Endothelial cell (in vitro differentiated cells): ENCODE results near the gene TRIM69. TPM values are rescaled to one million over a fixed set of nuclear protein-coding genes. Genes with fewer than 3 reads are reported as not detected.
A peak's percentile ranks its signal among the peaks of the same experiment; 100 is the strongest.

Experiments
- DNase-seq: peaks from one replicate; pipeline ENCODE4 v3.0.0; 2021; ENCODE audit warnings: low spot score
- H3K27ac Mint-ChIP-seq: one replicate; pipeline ENCODE4 v1.8.0; 2021; ENCODE audit warnings: mixed read lengths, inconsistent platforms; ENCODE audit not compliant: unreplicated experiment
- H3K27me3 Mint-ChIP-seq: one replicate; pipeline ENCODE4 v1.8.0; 2021; ENCODE audit warnings: mild to moderate bottlenecking, moderate library complexity, mixed read lengths, inconsistent platforms; ENCODE audit not compliant: unreplicated experiment
- H3K36me3 Mint-ChIP-seq: one replicate; pipeline ENCODE4 v1.8.0; 2021; ENCODE audit warnings: mild to moderate bottlenecking, low read depth, mixed read lengths, inconsistent platforms; ENCODE audit not compliant: unreplicated experiment
- H3K4me1 Mint-ChIP-seq: one replicate; pipeline ENCODE4 v1.8.0; 2021; ENCODE audit warnings: mild to moderate bottlenecking, mixed read lengths, inconsistent platforms; ENCODE audit not compliant: unreplicated experiment
- H3K4me3 Mint-ChIP-seq: one replicate; pipeline ENCODE4 v1.8.0; 2021; ENCODE audit warnings: mild to moderate bottlenecking, mixed read lengths, inconsistent platforms; ENCODE audit not compliant: unreplicated experiment
- H3K9me3 Mint-ChIP-seq: one replicate; pipeline ENCODE4 v1.8.0; 2021; ENCODE audit warnings: mixed read lengths, inconsistent platforms; ENCODE audit not compliant: unreplicated experiment
- total RNA-seq: library from RNA; stranded (reverse); fragmentation: NEBNext Ultra II Directional; extraction: Animal tissue kit (Norgen Biotek cat#: 25700); gene quantifications from one replicate; pipeline ENCODE4 v1.2.1, GENCODE V29; 2021; ENCODE audit not compliant: unreplicated experiment
- TF ChIP-seq, protein P1 (sequence below): fragments of 200-600 bp; sonication (generic); IDR thresholded peaks from one replicate; pipeline ENCODE4 v1.5.0; 2021; ENCODE audit warnings: antibody characterized with exemption; ENCODE audit not compliant: unreplicated experiment

TRIM69 gene
- total RNA-seq, 1 donor from 2014 or later = 13.4 TPM

DNA sequence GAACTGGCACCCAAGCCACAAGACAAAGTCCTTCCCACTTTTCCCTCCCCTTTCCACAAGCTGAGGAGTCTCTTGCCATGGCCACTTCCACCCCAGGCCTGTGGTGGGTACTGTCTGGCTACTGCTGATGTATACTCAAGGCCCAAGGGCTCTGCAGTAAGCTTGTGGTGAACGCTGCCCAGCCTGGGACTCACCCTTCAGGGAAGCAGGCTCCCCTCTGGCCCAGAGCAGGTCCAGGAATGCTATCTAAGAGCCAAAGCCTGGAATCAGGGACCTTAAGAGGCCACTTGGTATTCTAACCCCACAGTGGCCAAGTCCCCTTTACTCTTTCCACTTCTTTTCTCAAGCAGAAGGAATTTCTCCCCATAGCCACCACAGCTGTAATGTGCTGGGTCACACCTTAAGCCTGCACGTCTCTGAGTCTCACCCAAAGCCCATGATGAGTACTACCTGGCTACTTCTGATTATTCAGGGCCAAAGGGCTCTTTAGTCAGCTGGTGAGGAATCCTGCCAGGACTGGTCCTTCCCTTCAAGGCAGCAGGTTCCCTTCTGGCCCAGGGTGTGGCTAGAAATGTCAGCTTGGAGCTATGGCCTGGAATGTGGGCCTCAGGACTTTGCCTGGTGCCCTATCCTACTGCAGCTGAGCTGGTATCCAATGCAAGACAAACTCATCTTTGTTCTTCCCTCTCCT, 29.2 kb upstream of the TRIM69 start:
- Mint-ChIP-seq H3K27me3 (peaks cover 1% of the 10 kb centered on the region), H3K9me3 (no peaks in the 10 kb centered on the region), H3K27ac (no peak overlapping the region), H3K4me1 (peaks cover 2% of the 10 kb centered on the region), H3K4me3 (no peak overlapping the region), H3K36me3 (no peaks in the 10 kb centered on the region)
- DNase-seq = no peak
- TF ChIP-seq, protein P1, sequence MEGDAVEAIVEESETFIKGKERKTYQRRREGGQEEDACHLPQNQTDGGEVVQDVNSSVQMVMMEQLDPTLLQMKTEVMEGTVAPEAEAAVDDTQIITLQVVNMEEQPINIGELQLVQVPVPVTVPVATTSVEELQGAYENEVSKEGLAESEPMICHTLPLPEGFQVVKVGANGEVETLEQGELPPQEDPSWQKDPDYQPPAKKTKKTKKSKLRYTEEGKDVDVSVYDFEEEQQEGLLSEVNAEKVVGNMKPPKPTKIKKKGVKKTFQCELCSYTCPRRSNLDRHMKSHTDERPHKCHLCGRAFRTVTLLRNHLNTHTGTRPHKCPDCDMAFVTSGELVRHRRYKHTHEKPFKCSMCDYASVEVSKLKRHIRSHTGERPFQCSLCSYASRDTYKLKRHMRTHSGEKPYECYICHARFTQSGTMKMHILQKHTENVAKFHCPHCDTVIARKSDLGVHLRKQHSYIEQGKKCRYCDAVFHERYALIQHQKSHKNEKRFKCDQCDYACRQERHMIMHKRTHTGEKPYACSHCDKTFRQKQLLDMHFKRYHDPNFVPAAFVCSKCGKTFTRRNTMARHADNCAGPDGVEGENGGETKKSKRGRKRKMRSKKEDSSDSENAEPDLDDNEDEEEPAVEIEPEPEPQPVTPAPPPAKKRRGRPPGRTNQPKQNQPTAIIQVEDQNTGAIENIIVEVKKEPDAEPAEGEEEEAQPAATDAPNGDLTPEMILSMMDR = no peak

DNA sequence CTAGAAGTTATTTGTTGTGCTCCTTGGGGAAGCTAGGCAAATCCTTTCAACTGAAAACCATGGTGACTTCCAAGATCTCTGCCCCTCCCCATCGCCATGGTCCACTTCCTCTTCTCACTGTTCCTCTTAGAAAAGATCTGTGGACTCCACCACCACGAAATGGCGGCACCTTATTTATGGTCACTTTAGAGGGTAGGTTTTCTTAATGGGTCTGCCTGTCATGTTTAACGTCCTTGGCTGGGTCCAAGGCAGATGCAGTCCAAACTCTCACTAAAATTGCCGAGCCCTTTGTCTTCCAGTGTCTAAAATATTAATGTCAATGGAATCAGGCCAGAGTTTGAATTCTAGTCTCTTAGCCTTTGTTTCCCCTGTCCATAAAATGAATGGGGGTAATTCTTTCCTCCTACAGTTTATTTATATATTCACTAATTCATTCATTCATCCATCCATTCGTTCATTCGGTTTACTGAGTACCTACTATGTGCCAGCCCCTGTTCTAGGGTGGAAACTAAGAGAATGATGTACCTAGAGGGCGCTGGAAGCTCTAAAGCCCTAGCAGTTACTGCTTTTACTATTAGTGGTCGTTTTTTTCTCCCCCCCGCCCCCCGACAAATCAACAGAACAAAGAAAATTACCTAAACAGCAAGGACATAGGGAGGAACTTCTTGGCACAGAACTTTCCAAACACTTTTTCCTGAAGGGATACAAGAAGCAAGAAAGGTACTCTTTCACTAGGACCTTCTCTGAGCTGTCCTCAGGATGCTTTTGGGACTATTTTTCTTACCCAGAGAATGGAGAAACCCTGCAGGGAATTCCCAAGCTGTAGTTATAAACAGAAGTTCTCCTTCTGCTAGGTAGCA, 25.9 kb upstream of the TRIM69 start:
- no peaks in the 10 kb centered on the region for H3K9me3 Mint-ChIP-seq
- H3K4me3 Mint-ChIP-seq = peak overlapping the region; percentile 98
- peaks cover 9% of the 10 kb centered on the region for H3K36me3 Mint-ChIP-seq
- DNase-seq = no peak
- TF ChIP-seq, protein P1 = no peak
- peaks cover 2% of the 10 kb centered on the region for H3K27me3 Mint-ChIP-seq
- peaks cover 19% of the 10 kb centered on the region for H3K4me1 Mint-ChIP-seq
- peak overlapping the region; percentile 99 for H3K27ac Mint-ChIP-seq

DNA sequence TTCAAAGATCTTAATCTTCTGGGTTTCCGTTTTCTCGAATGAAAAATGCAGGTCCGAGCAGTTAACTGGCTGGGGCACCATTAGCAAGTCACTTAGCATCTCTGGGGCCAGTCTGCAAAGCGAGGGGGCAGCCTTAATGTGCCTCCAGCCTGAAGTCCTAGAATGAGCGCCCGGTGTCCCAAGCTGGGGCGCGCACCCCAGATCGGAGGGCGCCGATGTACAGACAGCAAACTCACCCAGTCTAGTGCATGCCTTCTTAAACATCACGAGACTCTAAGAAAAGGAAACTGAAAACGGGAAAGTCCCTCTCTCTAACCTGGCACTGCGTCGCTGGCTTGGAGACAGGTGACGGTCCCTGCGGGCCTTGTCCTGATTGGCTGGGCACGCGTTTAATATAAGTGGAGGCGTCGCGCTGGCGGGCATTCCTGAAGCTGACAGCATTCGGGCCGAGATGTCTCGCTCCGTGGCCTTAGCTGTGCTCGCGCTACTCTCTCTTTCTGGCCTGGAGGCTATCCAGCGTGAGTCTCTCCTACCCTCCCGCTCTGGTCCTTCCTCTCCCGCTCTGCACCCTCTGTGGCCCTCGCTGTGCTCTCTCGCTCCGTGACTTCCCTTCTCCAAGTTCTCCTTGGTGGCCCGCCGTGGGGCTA, 25.1 kb upstream of the TRIM69 start, which contains the start of the genes B2M and PATL2:
B2M (plus strand) TSS at position 422 of the 647 bp plus-strand sequence; CDS start at position 452, 30 bp downstream.
PATL2 (minus strand) TSS at position 228 of the 647 bp plus-strand sequence. CDS start 34,833 bp downstream, outside the sequence.
- Mint-ChIP-seq H3K9me3 (no peaks in the 10 kb centered on the region), H3K27ac (peak within 1 kb of the TSS; percentile 99), H3K4me3 (peak within 1 kb of the TSS; percentile 98), H3K4me1 (peaks cover 19% of the 10 kb centered on the region), H3K36me3 (peaks cover 14% of the 10 kb centered on the region), H3K27me3 (peaks cover 2% of the 10 kb centered on the region)
- TF ChIP-seq, protein P1 = no peak
- DNase-seq = peak; percentile 95

DNA sequence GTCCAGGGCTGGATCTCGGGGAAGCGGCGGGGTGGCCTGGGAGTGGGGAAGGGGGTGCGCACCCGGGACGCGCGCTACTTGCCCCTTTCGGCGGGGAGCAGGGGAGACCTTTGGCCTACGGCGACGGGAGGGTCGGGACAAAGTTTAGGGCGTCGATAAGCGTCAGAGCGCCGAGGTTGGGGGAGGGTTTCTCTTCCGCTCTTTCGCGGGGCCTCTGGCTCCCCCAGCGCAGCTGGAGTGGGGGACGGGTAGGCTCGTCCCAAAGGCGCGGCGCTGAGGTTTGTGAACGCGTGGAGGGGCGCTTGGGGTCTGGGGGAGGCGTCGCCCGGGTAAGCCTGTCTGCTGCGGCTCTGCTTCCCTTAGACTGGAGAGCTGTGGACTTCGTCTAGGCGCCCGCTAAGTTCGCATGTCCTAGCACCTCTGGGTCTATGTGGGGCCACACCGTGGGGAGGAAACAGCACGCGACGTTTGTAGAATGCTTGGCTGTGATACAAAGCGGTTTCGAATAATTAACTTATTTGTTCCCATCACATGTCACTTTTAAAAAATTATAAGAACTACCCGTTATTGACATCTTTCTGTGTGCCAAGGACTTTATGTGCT, 24.5 kb upstream of the TRIM69 start:
- Mint-ChIP-seq H3K4me3 (peak overlapping the region; percentile 98), H3K27ac (peak overlapping the region; percentile 99), H3K4me1 (peaks cover 19% of the 10 kb centered on the region), H3K9me3 (no peaks in the 10 kb centered on the region), H3K27me3 (peaks cover 2% of the 10 kb centered on the region), H3K36me3 (peaks cover 19% of the 10 kb centered on the region)
- DNase-seq = peak; percentile 25
- TF ChIP-seq, protein P1 = no peak
